Glomerular visceral epithelial cell (primary cell): ENCODE results near the gene CFP.

Experiments
- DNase-seq: peaks from one replicate; pipeline ENCODE4 v3.0.0-alpha.2; 2016; ENCODE audit errors: extremely low spot score

Gene CFP

GRCh38 chrX:47574076-47574546, 55.6 kb downstream of the CFP start:
- no peak for DNase-seq

GRCh38 chrX:47573341-47574075, 56.2 kb downstream of the CFP start:
- peak; percentile 47 for DNase-seq
